ENCODE results near the gene ZNF26.
"Not testable (repeated sequence)": the region's sequence is repeated elsewhere in the genome, so short reads cannot be mapped to it uniquely, and the experiment has no call there.

ZNF26 gene

DNA sequence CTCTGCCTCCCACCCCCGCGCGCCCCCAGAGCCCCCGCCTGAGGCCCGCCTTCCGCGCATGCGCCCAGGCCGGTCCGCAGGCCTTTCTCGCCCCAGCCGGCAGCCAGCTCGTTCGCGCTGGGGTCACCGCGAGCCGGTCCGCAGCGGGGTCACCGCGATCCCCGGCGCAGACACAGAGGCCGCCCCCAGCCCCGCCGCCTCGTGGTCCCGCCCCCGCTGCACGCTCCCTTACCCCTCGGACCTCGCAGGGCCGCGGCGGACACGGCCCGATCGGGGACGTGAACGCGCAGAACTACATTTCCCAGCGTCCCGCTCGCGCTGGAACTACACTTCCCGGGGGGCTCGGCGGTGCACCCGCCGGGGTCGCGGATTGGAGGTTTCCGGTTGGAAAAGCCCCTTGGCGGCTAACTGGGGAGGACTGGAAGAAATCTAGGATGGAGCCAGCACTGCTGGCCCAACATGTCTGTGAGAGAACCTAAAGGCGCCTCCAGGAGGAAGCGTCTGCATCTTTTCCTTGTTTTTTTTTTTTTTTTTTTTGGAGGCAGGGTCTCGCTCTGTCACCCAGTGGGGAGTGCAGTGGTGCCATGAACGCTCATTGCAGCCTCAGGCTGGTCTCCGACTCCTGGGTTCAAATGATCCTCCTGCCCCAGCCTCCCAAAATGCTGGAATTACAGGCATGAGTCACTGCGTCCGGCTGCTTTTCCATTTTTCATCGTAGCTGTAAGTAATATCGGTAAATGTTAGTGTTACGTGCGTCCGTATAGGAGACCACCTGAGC, 30.0 kb upstream of the ZNF26 start, which contains the start of gene ZNF605:
ZNF605 (minus strand) TSS at position 296 of the 778 bp plus-strand sequence. CDS start 10,671 bp downstream, outside the sequence.
- peak; percentile 95 for DNase-seq

DNA sequence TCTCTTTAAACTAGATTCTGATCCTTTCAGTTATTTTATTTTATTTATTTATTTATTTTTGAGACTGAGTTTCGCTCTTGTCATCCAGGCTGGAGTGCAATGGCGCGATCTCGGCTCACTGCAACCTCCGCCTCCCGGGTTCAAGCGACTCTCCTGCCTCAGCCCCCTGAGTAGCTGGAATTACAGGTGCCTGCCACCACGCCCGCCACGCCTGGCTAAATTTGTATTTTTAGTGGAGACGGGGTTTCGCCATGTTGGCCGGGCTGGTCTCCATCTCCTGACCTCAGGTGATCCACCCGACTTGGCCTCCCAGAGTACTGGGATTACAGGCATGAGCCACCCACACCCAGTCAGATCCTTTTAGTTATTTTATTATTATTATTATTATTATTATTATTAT, 24.4 kb upstream of the ZNF26 start:
- not testable (repeated sequence) for DNase-seq

GRCh38 chr12:132963947-132964346, 22.2 kb upstream of the ZNF26 start:
- not testable (repeated sequence) for DNase-seq

GRCh38 chr12:132965796-132966195, 20.4 kb upstream of the ZNF26 start:
- DNase-seq = no peak

DNA sequence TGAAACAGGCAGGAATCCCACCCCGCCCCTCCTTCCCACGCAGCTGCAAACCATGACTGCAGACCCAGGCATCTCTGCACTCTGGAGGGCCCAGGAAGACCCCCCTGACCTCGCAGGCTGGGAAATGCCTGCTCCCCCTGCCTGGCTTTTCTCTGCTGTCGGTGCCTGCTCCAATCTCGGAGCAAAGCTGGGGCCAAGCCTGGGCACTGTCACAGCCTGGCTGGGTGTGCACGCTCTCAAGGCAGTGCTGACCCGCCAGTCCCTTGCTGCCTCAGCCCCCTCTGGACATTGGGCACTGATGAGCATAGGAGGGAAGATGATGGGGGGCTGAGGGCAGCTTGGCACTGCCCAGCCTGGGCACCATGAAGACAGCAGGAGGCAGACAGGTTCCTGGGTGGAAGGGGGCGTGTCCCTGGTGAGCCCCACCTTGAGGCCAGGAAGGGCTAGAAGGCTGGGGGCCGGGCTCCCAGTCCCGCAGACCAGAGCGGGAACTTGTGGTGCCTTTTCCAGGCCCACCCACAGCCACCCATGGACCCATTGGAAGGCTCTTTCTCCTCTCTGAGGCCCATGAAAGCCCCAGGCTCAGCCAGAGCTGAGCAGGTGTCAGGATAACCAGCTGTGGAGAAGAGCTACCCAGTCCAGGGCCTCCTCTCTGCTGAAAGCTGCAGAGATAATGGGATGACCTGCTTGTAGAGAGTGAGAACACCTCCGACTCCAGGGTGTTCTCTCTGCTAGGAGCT, 19.3 kb upstream of the ZNF26 start:
- DNase-seq = no peak

GRCh38 chr12:132967736-132968135, 18.4 kb upstream of the ZNF26 start:
- no peak for DNase-seq

- no peak for DNase-seq
These were observed 13.8 kb upstream of the ZNF26 start for GRCh38 chr12:132972374-132972773.

GRCh38 chr12:132976870-132977269, 9.3 kb upstream of the ZNF26 start:
- not testable (repeated sequence) for DNase-seq

DNA sequence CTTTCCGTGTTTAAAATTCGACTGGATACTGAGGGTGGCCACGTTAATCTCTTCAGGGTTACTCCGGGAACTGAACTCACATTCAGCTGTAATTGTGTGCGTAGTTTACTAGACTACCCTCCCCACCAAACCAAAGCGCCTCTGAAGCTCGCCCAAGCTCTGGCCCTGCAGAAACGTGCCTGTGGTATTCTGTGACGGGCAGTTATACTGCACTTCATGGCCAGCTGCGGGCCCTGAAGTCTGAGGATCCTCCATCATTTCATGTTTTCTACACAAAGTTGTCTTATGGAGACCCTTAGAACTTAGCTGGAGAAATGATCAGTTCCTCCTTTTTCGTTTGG, 688 bp downstream of the ZNF26 start:
- no peak for DNase-seq

GRCh38 chr12:132998741-132999140, 12.6 kb downstream of the ZNF26 start:
- DNase-seq = no peak

GRCh38 chr12:133010657-133011297, 24.6 kb downstream of the ZNF26 start:
- no peak for DNase-seq

DNA sequence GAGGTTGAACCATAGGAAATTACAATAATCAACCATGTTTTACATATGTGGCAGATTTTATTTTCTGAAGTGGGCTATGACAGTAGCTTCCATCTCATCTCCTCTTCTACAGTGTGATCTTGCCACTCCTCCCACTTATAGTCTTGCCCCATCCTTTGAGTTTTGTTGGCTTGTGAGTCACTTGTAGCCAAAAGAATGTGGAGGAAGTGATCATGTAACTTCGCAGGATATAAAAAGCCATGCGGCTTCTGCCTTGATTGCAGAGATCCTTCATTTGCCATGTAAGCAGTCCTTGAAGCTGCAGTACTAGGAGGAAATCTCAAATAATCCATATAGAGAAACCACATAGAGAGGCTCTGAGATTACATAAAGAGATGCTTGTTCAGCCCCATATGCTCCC, 37.4 kb downstream of the ZNF26 start:
- DNase-seq = no peak

DNA sequence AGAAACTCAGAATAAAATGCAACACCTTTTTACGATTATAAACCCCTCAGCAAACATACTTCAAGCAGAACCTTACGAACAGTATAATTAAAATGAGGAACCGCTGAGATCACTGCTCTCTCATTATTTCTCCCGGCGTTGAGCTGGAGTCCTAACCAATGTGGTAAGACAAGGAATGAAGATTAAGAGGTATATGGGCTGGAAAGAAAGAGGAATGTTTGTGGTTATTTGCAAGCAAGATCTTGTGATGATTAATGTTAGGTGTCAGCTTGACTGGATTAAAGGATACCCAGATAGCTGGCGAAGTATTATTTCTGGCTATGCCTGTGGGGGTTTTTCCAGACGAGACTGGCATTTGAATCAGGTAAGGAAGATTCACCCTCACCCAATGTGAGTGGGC, 40.8 kb downstream of the ZNF26 start:
- DNase-seq = no peak

- DNase-seq = peak; percentile 98
These were observed 51.2 kb downstream of the ZNF26 start, which contains the start of gene ZNF84 for GRCh38 chr12:133037207-133038005. Gene ZNF84, plus strand, starts transcription at chr12:133037509. Its CDS starts 3,959 bp downstream, at chr12:133041468.

GRCh38 chr12:133038118-133038709, 52.0 kb downstream of the ZNF26 start:
- no peak for DNase-seq

DNA sequence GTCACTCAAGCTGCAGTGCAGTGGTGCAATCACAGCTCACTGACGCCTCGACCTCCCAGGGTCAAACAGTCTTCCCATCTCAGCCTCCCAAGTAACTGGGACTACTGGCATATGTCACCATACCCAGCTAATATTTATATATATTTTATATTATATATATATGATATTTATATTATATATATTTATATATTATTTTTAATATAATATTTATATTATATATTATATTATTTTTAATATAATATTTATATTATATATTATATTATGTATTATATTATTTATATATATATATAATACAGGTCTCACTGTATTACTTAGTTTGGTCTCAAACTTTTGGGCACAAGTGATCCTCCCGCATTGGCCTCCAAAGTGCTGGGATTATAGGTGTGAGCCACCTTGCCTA, 60.5 kb downstream of the ZNF26 start:
- DNase-seq = no peak

- DNase-seq = no peak
These were observed 71.3 kb downstream of the ZNF26 start for GRCh38 chr12:133057446-133057845.

GRCh38 chr12:133058203-133059113, 72.3 kb downstream of the ZNF26 start:
- no peak for DNase-seq

DNA sequence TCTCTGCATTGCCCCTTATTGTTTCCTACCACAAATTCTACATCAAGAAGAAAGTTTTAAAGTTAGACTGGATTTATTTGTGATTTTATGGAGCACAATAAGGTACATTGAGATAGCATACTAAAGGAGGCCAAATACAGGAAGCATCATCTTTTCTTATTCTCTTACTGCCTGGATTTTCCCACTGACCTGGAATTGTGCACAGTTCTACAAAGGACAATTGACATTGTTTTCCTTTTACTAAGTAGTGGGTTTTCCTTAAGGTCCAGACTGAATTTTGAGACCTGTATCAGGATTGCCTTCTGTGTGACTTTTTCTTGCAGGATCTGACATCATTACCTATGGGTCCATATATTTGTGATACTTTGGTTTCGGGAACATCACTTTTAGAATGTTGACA, 75.8 kb downstream of the ZNF26 start:
- no peak for DNase-seq

- DNase-seq = no peak
These were observed 77.4 kb downstream of the ZNF26 start for GRCh38 chr12:133063556-133063955.

DNA sequence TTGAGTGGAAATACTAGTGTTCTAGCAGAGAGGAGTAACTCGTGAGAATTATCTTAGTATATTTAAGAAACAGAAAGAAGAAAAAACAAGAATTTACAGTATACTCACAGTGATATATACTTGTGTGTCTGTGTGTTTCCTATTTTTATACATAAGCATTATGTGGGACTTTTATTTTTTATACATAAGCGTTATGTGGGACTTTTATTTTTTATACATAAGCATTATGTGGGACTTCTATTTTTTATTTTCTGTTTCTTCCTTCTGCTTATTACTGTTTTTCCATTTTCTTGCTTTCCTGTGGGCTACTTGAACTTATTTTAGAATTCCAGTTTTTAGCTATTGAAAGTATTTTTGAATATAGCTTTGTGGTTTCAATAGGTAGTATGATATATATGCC, 87.7 kb downstream of the ZNF26 start:
- DNase-seq = no peak
